HG02571 (cell line): ENCODE results near the gene TTLL1.

Source experiments
- ATAC-seq: cut with Tn5 transposase; IDR thresholded peaks from one replicate; pipeline ENCODE4 v1.9.1; 2021; ENCODE audit warnings: mild to moderate bottlenecking, moderate library complexity; ENCODE audit not compliant: unreplicated experiment

The TTLL1 gene

DNA sequence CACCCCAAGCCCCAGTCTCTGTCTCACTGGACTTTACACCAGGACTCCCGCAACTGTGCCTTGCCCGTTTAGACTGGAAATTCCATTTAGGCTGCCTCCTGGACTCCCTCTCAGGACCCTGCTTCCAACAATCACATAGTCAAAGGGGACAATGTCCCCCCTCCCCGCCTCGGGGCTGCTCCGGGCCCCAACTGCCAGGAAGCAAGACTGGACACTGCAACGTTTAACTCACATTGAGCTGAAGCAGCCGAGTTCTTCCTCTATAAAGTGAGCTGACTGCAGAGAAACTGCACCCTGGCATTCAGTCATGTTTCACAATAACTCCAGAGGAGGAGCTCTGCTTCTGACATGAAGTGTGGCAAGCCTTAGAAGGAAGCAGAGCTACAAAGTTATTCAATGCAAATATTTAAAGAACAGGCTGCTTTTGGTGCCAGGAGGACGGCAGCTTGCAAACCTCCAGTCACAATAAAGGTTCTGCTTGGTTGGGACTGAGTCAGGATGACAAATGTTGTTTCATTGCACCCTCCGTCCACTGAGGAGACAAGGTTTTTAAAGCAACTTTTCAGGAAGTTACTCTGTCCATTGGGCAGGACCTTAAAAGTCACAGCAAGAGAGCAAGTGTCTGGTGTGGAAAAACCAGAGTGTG lies 94.2 kb downstream of the TTLL1 start:
- ATAC-seq = no peak

DNA sequence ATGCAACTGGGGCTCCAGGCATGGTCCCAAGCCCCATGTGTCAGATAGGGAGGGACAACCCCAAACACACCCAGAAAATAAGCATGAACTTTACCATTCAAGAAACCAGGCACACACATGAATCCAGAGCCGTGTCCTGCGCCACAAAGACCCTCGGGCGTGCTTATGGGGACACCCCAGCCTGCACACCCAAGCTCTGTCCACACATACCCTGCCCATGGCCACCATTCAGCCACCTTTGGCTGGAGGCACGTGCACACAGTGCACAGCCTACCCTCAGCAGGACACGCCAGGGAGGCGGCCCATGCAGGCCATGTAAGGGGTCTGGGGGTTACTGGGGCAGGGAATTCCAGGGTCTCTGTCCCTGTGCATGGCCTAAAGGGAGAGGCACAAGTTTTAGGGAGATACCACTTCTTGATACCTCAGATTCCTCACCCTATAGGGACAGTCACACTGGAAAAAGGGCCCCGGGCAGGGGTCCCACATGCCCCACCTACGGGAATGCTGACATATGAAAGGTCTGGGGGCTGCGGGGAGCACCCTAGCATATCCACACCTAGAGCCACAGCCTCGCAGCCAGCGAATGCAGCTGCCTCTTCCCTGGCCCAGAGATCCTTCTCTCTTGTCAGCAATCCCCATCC lies 94.8 kb downstream of the TTLL1 start:
- ATAC-seq = no peak

DNA sequence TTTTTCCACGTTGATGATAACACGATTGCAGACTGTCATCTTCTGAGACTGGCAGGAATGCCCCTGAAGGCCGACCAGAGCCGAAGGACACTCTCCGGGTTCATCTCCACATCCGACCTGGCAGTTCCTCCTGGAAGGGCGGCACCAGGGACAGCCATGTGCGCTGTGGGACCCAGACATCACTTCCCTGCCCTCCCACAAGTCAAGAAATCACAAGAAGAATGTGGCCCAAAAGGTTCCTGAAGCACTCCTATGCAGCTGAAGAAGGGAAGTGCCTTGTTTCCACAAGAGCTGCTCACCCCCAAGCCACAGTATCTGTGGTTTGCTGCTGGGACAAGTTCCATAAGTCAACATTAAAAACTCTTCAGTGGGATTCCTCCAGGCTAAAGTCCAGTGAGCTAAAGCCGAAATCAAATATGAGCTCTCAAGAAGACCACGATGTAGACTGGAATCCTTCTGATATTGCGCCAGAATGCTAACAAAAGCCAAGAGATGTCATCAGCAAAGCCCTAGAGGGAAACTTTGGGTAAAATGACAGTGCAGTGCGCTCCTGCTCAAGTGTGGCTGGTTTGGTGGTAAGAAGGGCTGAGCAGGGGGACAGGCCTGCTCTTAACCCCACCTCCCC lies 95.4 kb downstream of the TTLL1 start:
- ATAC-seq = no peak

DNA sequence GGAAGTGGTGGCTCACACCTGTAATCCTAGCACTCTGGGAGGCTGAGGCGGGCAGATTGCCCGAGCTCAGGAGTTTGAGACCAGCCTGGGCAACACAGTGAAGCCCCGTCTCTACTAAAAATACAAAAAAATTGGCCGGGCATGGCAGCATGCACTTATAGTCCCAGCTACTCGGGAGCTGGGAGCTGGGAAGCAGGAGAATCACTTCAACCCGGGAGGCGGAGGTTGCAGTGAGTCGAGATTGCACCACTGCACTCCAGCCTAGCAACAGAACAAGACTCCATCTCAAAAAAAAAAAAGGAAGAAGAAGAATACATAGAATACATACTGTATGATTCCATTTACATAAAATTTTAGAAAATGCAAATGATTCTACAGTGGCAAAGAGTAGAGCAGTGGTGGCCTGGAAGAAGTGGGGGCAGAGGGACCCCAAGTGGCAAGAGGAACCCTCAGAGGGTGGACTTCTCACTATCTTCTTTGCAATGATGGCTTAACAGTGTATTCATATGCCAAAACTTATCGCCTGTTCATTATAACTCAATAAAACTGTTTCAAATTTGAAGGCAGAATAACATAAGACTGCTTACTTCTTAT lies 96.2 kb downstream of the TTLL1 start:
- ATAC-seq = no peak

DNA sequence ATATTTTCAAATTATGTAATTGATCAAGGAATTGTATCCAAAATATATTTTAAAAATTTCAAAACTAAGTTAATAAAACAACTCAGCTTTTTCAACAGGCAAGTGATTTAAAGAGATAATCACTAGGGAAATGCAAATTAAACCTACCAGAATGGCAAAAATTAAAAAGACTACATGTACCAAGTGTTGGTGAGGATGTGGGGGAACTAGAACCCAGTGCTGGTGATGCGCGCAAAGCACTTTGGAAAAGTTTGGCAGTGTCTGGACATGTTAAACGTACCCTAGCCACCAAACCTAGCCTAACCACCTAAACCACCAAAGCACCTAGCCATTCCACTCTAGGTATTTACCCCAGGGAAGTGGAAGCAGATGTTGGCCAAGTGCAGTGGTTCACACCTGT lies 97.1 kb downstream of the TTLL1 start:
- ATAC-seq = no peak

DNA sequence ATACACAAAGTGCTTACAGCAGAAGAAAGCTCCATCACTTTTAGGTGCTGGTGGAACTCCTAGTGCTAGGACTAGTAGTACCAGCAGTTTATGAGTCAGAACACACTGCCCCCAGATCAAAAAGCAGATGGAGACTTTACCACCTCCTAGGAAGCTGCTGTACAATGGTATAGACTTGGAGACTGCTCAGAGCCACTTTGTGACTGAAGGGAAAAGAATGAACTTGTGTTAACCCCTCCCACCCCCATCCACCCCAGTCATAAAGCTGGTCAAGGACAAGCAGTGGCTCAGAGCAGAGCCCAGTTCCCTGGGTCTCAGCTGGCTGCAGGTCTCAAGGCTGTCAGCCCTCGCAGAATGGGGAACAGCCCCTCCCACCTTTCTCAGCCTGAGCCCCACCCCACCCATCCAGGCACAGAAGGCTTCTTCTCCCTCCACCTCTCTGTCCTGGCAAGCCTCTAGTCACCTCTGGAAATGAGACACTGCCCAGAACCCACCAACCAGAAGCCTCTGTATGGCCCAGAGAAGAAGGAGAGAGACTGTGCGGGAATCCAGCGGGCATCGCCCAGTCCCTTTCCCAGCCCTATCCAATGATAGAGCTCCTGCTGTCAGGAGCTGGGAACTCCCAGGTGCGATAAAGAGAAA lies 98.1 kb downstream of the TTLL1 start:
- ATAC-seq = no peak

DNA sequence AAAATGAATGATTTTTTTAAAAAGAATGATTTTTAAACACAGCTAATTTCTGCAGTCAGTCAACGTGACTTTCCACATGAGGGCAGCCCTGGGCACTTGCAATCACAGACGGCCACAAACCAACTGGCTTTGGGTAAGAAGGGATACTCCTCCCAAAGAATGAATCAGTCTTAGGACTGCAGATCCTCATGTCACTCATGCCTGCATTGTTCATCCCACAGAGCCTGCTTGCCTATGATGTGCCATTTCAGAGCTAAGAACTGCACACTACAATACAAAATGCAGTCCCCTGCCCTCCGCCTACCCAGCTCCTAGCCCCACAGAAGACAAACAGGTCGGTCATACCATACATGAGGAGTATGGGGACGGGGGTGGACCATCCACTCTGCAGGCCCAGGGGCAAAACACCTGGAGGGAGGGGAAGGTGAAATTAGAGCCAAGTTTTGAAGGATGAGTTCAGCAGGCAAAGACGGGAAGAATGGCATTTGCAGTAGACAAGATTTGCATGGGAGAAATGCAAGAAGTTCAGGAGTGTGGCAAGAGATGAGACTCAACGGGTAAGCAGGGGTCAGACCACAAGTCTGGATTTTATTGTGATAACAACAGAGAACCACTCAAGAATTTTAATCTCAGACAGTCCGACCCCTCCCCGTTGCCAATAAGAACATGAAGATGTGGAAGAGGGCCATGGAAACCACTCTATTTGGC lies 98.9 kb downstream of the TTLL1 start:
- no peak for ATAC-seq
